OCI-M1 (cell line): ENCODE data around the gene DDX27.
"Not testable (repeated sequence)": the region's sequence is repeated elsewhere in the genome, so short reads cannot be mapped to it uniquely, and the experiment has no call there.

Experiments used
- DNase-seq: peaks from one replicate; lab custom pipeline; 2025; lab: John Stamatoyannopoulos, UW

DDX27 gene

GRCh38 chr20:49219091-49219923 lies at the start of gene DDX27:
DDX27 (plus strand) TSS chr20:49219416; CDS start chr20:49219449, 33 bp downstream.
- DNase-seq, result peak; percentile 99

- DNase-seq, result no peak
Observed at GRCh38 chr20:49169547-49169946, 49.7 kb upstream of the DDX27 start.

- no peak for DNase-seq
Observed at GRCh38 chr20:49170714-49171113, 48.5 kb upstream of the DDX27 start.

- DNase-seq, result no peak
Observed at GRCh38 chr20:49171909-49172308, 47.3 kb upstream of the DDX27 start.

- DNase-seq, result no peak
Observed at GRCh38 chr20:49172413-49172812, 46.8 kb upstream of the DDX27 start.

DNA sequence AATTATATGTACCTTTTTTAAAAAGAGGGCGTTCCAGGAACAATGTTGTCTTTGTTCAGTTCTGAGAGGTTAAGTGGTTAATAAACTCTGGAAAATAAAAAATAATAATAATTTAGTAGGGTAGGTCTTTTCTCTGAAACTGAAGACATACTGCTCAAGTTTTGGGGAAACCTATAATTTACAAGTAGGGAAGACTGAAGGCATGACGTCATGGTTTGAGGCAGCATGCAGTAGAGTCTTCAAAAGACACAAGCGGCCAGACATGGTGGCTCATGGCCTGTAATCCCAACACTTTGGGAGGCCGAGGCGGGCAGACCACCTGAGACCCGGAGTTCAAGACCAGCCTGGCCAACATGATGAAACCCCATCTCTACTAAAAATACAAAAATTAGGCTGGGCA lies 45.0 kb upstream of the DDX27 start:
- DNase-seq, result no peak

GRCh38 chr20:49179368-49180277 lies 39.6 kb upstream of the DDX27 start:
- DNase-seq, result no peak

GRCh38 chr20:49181265-49181877 lies 37.8 kb upstream of the DDX27 start:
- DNase-seq, result no peak

- no peak for DNase-seq
Observed at GRCh38 chr20:49183444-49183843, 35.8 kb upstream of the DDX27 start.

GRCh38 chr20:49184084-49184501 lies 35.1 kb upstream of the DDX27 start:
- DNase-seq, result not testable (repeated sequence)

- DNase-seq, result no peak
Observed at GRCh38 chr20:49184691-49185070, 34.5 kb upstream of the DDX27 start.

DNA sequence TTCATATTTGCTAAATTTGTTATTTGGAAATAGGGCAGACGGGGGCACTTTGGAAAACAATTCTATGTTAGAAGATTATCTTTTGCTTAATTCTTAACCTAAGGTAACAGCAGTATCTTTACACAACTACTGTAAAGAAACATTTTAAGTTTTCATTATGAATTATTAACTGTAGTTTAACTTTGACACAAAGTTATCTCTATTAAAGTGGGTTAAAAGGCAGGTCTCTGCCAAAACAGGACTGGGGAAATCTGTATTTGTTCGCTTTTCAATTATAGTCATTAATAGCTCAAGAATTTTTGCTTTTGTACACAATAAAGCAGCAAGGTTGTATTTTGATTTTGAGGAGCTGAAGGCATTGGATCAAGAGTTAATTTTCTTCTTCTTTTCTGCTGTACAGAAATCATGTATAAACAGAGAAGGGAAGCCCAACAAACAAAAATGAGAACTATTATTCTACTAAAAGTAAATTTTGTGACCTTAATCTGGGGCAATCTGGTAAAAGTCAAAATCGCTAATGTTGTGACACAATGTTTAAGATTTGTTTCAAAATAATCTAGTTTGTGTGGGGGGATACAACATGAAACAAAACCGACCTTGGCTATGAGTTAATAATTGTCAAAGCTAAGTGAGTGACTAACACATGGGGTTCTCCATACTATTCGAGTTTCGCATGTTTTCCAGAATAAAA lies 34.0 kb upstream of the DDX27 start:
- DNase-seq, result no peak

GRCh38 chr20:49186535-49187329 lies 32.5 kb upstream of the DDX27 start:
- DNase-seq, result peak; percentile 83

GRCh38 chr20:49187330-49187850 lies 31.8 kb upstream of the DDX27 start:
- peak; percentile 76 for DNase-seq

DNA sequence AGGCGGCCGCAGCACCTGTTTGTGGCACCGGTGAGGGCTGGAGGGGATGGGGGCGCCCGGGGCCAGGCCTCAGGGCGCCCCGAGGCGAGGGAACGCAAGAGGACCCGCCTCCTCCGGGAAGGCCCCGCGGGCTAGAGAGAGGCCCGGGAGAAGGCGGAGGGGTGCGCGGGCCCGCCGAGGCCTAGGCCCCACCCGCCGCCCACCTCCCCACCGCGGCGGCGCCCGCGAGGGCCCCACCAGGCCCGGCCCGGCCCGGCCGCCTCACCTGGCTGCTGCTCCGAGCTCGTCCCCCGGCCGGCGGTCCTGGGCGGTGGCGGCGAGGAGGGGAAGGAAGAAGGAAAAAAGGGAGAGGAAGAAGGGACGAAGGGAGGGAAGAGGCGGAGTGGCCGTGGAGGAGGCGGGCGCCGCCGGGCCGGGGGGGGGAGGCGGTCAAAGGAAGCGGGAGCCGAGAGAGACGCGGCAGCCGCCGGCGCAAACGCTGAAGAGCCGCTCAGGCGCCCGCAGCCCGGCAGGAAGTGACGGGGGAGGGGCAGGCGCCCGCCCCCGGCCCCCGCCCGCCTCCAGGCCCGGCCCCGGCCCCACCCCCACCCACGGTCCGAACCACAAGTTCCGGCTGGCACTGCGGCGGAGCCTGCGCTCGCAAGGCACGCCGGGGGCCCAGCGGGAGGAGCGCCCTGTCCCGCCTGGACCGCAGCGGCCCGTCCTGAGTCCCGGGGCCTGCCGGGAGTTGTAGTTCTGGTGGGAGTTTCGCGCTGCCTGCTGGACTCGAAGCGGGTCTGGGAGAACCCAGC lies 31.2 kb upstream of the DDX27 start, which contains the start of gene STAU1:
Gene STAU1, minus strand, starts transcription at position 484 of the 791 bp plus-strand sequence. CDS start 22,133 bp downstream, outside the sequence.
- peak; percentile 97 for DNase-seq

DNA sequence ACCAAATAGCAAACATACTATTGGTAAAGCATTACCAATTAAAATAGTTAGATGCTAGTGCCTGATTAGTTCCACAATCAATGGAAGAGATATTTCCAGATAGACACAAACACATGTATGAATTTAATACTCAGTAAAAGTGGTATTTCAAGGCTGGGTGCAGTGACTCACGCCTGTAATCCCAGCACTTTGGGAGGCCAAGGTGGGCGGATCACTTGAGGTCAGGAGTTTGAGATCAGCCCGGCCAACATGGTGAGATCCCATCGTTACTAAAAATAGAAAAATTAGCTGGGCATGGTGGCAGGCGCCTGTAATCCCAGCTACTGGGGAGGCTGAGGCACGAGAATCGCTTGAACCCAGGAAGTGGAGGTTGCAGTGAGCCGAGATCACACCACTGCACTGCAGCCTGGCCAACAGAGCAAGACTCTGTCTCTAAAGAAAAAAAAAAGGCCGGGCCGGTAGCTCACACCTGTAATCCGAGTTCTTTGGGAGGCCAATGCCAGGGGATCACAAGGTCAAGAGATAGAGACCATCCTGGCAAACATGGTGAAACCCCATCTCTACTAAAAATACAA lies 26.2 kb upstream of the DDX27 start:
- DNase-seq, result not testable (repeated sequence)

- DNase-seq, result no peak
Observed at GRCh38 chr20:49199729-49200293, 19.4 kb upstream of the DDX27 start.

- no peak for DNase-seq
Observed at GRCh38 chr20:49203011-49203410, 16.2 kb upstream of the DDX27 start.

- DNase-seq, result no peak
Observed at GRCh38 chr20:49203746-49204145, 15.5 kb upstream of the DDX27 start.
